ENCODE data around the gene COL11A1.

The COL11A1 gene

GRCh38 chr1:102896771-102897170, 211.6 kb downstream of the COL11A1 start:
- Histone ChIP-seq H3K36me3 (ENCODE audit: control insufficient read depth, insufficient read depth, low read length) (no peaks in the 10 kb centered on the region), H3K27me3 (ENCODE audit: control insufficient read depth, insufficient read depth, low read length) (no peaks in the 10 kb centered on the region), H3K9me3 (ENCODE audit: control insufficient read depth, insufficient read depth, low read length) (no peaks in the 10 kb centered on the region), H3K4me3 (ENCODE audit: low read depth, low read length) (no peak overlapping the region), H3K4me1 (ENCODE audit: control insufficient read depth, insufficient read depth, low read length) (no peaks in the 10 kb centered on the region), H3K9ac (ENCODE audit: low read depth, low read length) (no peak overlapping the region)

GRCh38 chr1:102896286-102896685, 212.0 kb downstream of the COL11A1 start:
- no peaks in the 10 kb centered on the region for H3K9me3 ChIP-seq (ENCODE audit: control insufficient read depth, insufficient read depth, low read length)
- H3K9ac ChIP-seq (ENCODE audit: low read depth, low read length), result no peak overlapping the region
- no peaks in the 10 kb centered on the region for H3K4me1 ChIP-seq (ENCODE audit: control insufficient read depth, insufficient read depth, low read length)
- H3K27me3 ChIP-seq (ENCODE audit: control insufficient read depth, insufficient read depth, low read length), result no peaks in the 10 kb centered on the region
- H3K36me3 ChIP-seq (ENCODE audit: control insufficient read depth, insufficient read depth, low read length), result no peaks in the 10 kb centered on the region
- no peak overlapping the region for H3K4me3 ChIP-seq (ENCODE audit: low read depth, low read length)

GRCh38 chr1:102891868-102892625, 216.3 kb downstream of the COL11A1 start:
- Histone ChIP-seq H3K9me3 (ENCODE audit: control insufficient read depth, insufficient read depth, low read length) (no peaks in the 10 kb centered on the region), H3K27me3 (ENCODE audit: control insufficient read depth, insufficient read depth, low read length) (no peaks in the 10 kb centered on the region), H3K36me3 (ENCODE audit: control insufficient read depth, insufficient read depth, low read length) (no peaks in the 10 kb centered on the region), H3K4me1 (ENCODE audit: control insufficient read depth, insufficient read depth, low read length) (no peaks in the 10 kb centered on the region), H3K9ac (ENCODE audit: low read depth, low read length) (no peak overlapping the region), H3K4me3 (ENCODE audit: low read depth, low read length) (no peak overlapping the region)

GRCh38 chr1:102886638-102887037, 221.7 kb downstream of the COL11A1 start:
- H3K9me3 ChIP-seq (ENCODE audit: control insufficient read depth, insufficient read depth, low read length), result no peaks in the 10 kb centered on the region
- H3K4me1 ChIP-seq (ENCODE audit: control insufficient read depth, insufficient read depth, low read length), result no peaks in the 10 kb centered on the region
- H3K36me3 ChIP-seq (ENCODE audit: control insufficient read depth, insufficient read depth, low read length), result no peaks in the 10 kb centered on the region
- H3K27me3 ChIP-seq (ENCODE audit: control insufficient read depth, insufficient read depth, low read length), result no peaks in the 10 kb centered on the region
- no peak overlapping the region for H3K4me3 ChIP-seq (ENCODE audit: low read depth, low read length)
- H3K9ac ChIP-seq (ENCODE audit: low read depth, low read length), result no peak overlapping the region

GRCh38 chr1:102884238-102884637, 224.1 kb downstream of the COL11A1 start:
- Histone ChIP-seq H3K9ac (ENCODE audit: low read depth, low read length) (no peak overlapping the region), H3K27me3 (ENCODE audit: control insufficient read depth, insufficient read depth, low read length) (no peaks in the 10 kb centered on the region), H3K4me3 (ENCODE audit: low read depth, low read length) (no peak overlapping the region), H3K36me3 (ENCODE audit: control insufficient read depth, insufficient read depth, low read length) (no peaks in the 10 kb centered on the region), H3K4me1 (ENCODE audit: control insufficient read depth, insufficient read depth, low read length) (no peaks in the 10 kb centered on the region), H3K9me3 (ENCODE audit: control insufficient read depth, insufficient read depth, low read length) (no peaks in the 10 kb centered on the region)

- Histone ChIP-seq H3K4me1 (ENCODE audit: control insufficient read depth, insufficient read depth, low read length) (no peaks in the 10 kb centered on the region), H3K9ac (ENCODE audit: low read depth, low read length) (no peak overlapping the region), H3K36me3 (ENCODE audit: control insufficient read depth, insufficient read depth, low read length) (no peaks in the 10 kb centered on the region), H3K4me3 (ENCODE audit: low read depth, low read length) (no peak overlapping the region), H3K9me3 (ENCODE audit: control insufficient read depth, insufficient read depth, low read length) (no peaks in the 10 kb centered on the region), H3K27me3 (ENCODE audit: control insufficient read depth, insufficient read depth, low read length) (no peaks in the 10 kb centered on the region)
Measured at GRCh38 chr1:102879439-102879993, 228.8 kb downstream of the COL11A1 start.

- Histone ChIP-seq H3K9ac (ENCODE audit: low read depth, low read length) (no peak overlapping the region), H3K4me3 (ENCODE audit: low read depth, low read length) (no peak overlapping the region), H3K4me1 (ENCODE audit: control insufficient read depth, insufficient read depth, low read length) (no peaks in the 10 kb centered on the region), H3K36me3 (ENCODE audit: control insufficient read depth, insufficient read depth, low read length) (no peaks in the 10 kb centered on the region), H3K27me3 (ENCODE audit: control insufficient read depth, insufficient read depth, low read length) (no peaks in the 10 kb centered on the region), H3K9me3 (ENCODE audit: control insufficient read depth, insufficient read depth, low read length) (no peaks in the 10 kb centered on the region)
Measured at GRCh38 chr1:102875756-102876155, 232.6 kb downstream of the COL11A1 start.

- Histone ChIP-seq H3K4me3 (ENCODE audit: low read depth, low read length) (no peak overlapping the region), H3K27me3 (ENCODE audit: control insufficient read depth, insufficient read depth, low read length) (no peaks in the 10 kb centered on the region), H3K9me3 (ENCODE audit: control insufficient read depth, insufficient read depth, low read length) (no peaks in the 10 kb centered on the region), H3K4me1 (ENCODE audit: control insufficient read depth, insufficient read depth, low read length) (no peaks in the 10 kb centered on the region), H3K36me3 (ENCODE audit: control insufficient read depth, insufficient read depth, low read length) (no peaks in the 10 kb centered on the region), H3K9ac (ENCODE audit: low read depth, low read length) (no peak overlapping the region)
Measured at GRCh38 chr1:102872526-102872925, 235.8 kb downstream of the COL11A1 start.

GRCh38 chr1:102872097-102872496, 236.2 kb downstream of the COL11A1 start:
- Histone ChIP-seq H3K4me1 (ENCODE audit: control insufficient read depth, insufficient read depth, low read length) (no peaks in the 10 kb centered on the region), H3K4me3 (ENCODE audit: low read depth, low read length) (no peak overlapping the region), H3K27me3 (ENCODE audit: control insufficient read depth, insufficient read depth, low read length) (no peaks in the 10 kb centered on the region), H3K9ac (ENCODE audit: low read depth, low read length) (no peak overlapping the region), H3K36me3 (ENCODE audit: control insufficient read depth, insufficient read depth, low read length) (no peaks in the 10 kb centered on the region), H3K9me3 (ENCODE audit: control insufficient read depth, insufficient read depth, low read length) (no peaks in the 10 kb centered on the region)

- Histone ChIP-seq H3K9me3 (ENCODE audit: control insufficient read depth, insufficient read depth, low read length) (no peaks in the 10 kb centered on the region), H3K4me1 (ENCODE audit: control insufficient read depth, insufficient read depth, low read length) (peaks cover 4% of the 10 kb centered on the region), H3K4me3 (ENCODE audit: low read depth, low read length) (no peak overlapping the region), H3K9ac (ENCODE audit: low read depth, low read length) (no peak overlapping the region), H3K36me3 (ENCODE audit: control insufficient read depth, insufficient read depth, low read length) (no peaks in the 10 kb centered on the region), H3K27me3 (ENCODE audit: control insufficient read depth, insufficient read depth, low read length) (no peaks in the 10 kb centered on the region)
Measured at GRCh38 chr1:102863704-102864103, 244.6 kb downstream of the COL11A1 start.

- H3K36me3 ChIP-seq (ENCODE audit: control insufficient read depth, insufficient read depth, low read length), result no peaks in the 10 kb centered on the region
- no peaks in the 10 kb centered on the region for H3K9me3 ChIP-seq (ENCODE audit: control insufficient read depth, insufficient read depth, low read length)
- H3K4me1 ChIP-seq (ENCODE audit: control insufficient read depth, insufficient read depth, low read length), result peaks cover 4% of the 10 kb centered on the region
- H3K9ac ChIP-seq (ENCODE audit: low read depth, low read length), result no peak overlapping the region
- H3K4me3 ChIP-seq (ENCODE audit: low read depth, low read length), result no peak overlapping the region
- H3K27me3 ChIP-seq (ENCODE audit: control insufficient read depth, insufficient read depth, low read length), result no peaks in the 10 kb centered on the region
Measured at GRCh38 chr1:102861247-102861646, 247.1 kb downstream of the COL11A1 start.

GRCh38 chr1:102858695-102859094, 249.6 kb downstream of the COL11A1 start:
- Histone ChIP-seq H3K4me3 (ENCODE audit: low read depth, low read length) (no peak overlapping the region), H3K27me3 (ENCODE audit: control insufficient read depth, insufficient read depth, low read length) (no peaks in the 10 kb centered on the region), H3K9ac (ENCODE audit: low read depth, low read length) (no peak overlapping the region), H3K4me1 (ENCODE audit: control insufficient read depth, insufficient read depth, low read length) (peaks cover 1% of the 10 kb centered on the region), H3K36me3 (ENCODE audit: control insufficient read depth, insufficient read depth, low read length) (no peaks in the 10 kb centered on the region), H3K9me3 (ENCODE audit: control insufficient read depth, insufficient read depth, low read length) (no peaks in the 10 kb centered on the region)
